Articular chondrocyte of knee joint (primary cell): ENCODE data around the gene COX18. TPM values are rescaled to one million over a fixed set of nuclear protein-coding genes. Genes with fewer than 3 reads are reported as not detected.

Source experiments
- small RNA-seq: library from RNA; depleted of rRNA; stranded (forward); fragments of <200 nt; gene quantifications from one replicate; pipeline ENCODE3, GENCODE V24; 2012
- total RNA-seq: library from RNA; depleted of rRNA; stranded (reverse); fragments of >200 nt; gene quantifications from 2 replicates; pipeline ENCODE4 v1.2.3, GENCODE V29; 2012

Gene COX18
- 23.0 and 25.6 TPM in 2 replicates for total RNA-seq

DNA sequence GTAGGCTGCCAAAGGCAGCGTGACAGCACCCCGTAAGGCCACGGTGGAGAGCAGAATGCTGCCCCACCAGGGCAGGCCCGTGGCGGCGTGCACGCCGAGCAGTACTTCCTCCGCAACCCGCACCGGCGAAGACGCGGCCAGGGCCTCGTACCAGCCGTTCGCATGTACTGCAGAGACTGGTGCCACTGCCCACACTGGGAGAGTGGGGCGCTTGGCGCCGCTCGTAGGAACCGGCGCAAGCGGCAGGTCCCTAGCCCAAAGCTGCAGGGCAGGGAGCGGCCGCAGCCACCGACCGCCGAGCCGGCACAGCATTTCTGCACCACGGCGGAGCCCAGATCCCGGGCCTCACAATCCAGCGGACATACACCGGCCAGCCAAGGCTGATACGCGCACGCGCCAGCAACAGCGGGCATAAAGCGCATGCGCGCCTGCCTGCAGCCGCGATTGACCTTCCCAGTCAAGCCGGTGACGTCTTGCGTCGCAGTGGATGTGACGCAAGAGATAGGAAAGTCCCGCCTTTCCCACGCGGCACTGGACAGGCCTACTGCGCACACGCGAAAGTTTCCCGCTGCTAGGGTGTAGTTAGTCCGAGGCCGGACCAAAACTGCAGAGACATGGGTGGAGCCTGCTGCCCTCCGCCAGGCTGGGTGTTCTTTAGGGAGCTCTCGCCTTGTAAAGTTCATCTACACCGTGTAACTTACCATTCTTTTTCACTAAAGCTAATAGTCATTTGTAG lies at the start of gene COX18:
Gene COX18, minus strand, starts transcription at position 379 of the 736 bp plus-strand sequence. Its CDS starts 67 bp downstream, at position 312.

Small RNAs within 50 kb of the gene (small RNA-seq; reads per million reads assigned to genes)
- gene RNU6ATAC5P, result not detected

Other genes starting within 250 kb of the COX18 start
- 71.3 and 74.2 TPM in 2 replicates for gene ANKRD17, start 189.1 kb upstream of the COX18 start, total RNA-seq